ENCODE measurements around the gene PDE4A.

Gene PDE4A

DNA sequence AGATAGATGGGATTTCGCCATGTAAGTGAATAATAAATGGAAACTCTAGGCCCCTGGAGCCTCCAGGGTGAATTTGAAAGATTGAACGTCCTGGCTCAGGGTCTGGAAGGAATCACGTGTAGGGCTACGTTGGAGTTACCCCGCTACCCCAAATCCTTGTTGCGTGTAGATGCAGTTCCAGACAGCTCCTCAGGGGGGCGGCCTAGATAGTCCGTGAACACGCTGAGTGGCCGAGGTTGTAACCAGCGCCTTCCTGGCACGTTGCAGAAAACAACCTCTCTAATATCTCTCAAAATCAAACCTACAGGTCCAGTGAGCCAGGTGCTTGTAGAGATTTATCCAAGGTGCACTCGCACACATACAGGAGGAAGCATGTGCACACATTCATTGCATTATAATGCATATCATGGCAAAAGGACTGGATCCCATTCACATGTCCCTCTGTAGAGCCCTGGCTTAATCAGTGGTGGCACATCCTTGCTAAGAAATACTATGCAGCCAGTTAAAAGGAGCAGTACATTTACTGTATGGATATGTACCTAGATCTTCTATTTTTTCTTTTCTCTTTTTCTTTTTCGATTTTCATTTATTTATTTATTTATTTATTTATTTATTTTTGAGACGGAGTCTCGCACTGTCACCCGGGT lies 85.4 kb downstream of the PDE4A start:
- peak; percentile 69 to 92 (median 76) for DNase-seq (ENCODE audit: low read depth in 2 of 3, low spot score in 1 of 3)

DNA sequence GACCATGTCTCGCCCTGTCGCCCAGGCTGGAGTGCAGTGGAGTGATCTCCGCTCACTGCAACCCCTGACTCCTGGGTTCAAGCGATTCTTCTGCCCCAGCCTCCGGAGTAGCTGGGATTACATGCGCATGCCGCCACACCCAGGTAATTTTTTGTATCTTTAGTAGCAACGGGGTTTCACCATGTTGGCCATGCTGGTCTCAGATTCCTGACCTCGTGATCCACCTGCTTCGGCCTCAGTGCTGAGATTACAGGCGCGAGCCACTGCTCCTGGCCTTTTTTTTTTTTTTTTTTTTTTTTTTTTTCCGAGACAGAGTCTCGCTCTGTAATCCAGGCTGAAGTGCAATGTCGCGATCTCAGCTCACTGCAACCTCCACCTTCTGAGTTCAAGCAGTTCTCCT lies 87.7 kb downstream of the PDE4A start:
- DNase-seq (ENCODE audit: low read depth in 2 of 3, low spot score in 1 of 3), result no peak

DNA sequence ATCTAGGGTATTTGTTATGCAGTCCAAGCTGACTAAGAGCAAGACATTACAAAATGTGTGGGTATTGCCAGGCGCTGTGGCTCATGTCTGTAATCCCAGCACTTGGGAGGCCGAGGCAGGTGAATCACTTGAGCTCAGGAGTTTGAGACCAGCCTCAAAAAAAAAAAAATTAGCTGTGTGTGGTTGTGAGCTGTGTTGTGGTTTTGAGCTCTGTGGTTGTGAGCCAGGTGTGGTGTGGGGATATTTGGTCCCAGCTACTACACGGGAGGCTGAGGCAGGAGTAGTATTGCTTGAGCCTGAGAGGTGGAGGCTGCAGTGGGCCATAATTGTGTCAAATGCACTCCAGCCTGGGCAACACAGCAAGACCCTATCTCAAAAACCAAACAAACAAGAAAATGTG lies 88.4 kb downstream of the PDE4A start:
- peak in 2 of 3 donors; percentile 21 to 50 for DNase-seq (ENCODE audit: low read depth in 2 of 3, low spot score in 1 of 3)

DNA sequence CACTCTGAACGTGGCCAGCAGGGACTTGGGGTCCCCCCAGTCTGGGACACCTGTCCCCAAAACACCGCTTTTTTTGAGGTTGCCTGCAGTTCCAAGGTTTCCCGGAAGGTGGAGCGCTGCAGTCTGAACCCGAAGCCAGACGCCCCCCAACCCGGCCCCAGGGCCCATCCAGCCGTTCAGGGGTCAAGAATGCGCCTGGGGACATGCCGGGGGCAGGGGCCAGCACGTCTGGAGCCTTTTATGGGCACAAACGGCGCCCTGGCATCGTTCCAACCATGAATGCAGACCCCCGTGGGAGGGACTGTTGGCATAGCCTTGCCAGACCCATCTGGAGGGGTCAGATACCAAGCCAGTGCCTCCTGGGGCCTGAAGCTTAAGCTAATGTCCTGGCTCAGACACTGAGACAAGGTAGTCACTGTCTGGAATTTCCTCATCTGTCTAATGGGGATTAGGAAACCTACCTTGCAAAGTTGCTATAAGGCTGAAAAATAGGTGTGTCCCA lies 90.0 kb downstream of the PDE4A start:
- peak in 1 of 3 donors; percentile 65 for DNase-seq (ENCODE audit: low read depth in 2 of 3, low spot score in 1 of 3)

DNA sequence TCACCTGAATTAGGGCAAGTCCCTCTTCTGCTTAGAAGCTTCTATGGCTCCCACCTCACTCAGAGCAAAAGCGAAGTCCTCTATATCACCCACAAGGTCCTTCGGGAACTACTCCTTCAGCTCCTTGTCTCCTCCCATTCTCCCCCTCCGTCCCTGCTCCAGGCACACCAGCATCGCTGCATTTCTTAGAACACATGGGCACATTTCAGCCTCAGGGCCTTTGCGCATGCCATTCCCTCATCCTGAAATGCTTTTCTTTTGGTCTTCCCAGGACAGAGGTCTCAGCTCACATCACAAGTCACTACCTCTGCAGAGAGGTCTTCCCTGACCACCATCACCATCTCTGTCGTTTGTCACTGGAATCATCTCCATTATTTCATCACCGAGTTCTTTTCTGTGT lies 92.9 kb downstream of the PDE4A start:
- DNase-seq (ENCODE audit: low read depth in 2 of 3, low spot score in 1 of 3), result no peak

DNA sequence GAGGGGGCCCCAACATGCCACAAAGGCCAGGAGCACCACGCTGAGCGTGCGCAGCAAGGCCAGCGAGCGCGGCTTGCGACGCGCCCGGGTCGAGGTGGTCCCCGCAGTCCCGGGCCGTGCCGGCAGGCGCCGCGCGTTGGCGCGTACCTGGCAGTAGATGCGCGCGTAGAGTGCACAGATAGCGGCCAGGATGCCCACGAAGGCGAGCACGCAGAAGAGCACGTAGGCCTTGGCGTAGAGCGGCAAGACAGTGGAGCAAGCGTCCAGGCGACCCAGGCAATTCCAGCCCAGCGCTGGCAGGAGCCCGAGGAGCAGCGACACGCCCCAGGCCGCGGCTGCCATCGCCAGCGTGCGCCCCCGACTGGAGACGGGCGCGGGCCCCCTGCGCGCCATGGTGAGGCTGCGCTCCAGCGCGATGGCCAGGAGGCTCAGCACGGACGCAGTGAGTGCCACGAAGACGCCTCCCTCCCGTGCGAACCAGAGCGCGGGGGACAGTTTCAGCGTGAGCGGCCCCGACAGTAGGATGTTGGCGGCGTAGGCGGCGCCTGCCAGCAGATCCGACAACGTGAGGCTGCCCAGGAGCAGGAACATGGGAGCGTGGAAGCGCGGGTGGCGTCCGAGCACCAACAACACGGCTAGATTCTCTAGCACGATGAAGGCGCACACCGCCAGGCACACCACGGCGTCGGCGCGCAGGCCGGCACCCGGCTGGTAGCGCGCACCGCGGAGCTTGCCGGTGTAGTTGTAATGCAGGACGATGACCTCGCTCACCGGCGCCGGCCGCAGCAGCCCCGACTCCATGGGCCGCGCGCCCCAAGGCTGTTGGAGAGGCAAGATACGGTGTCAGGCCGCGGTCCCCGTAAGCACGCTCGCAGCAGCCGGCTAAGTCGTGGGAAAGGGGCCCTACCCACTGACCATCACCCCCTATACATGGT lies 94.1 kb downstream of the PDE4A start:
- peak in 1 of 3 donors; percentile 20 for DNase-seq (ENCODE audit: low read depth in 2 of 3, low spot score in 1 of 3)

DNA sequence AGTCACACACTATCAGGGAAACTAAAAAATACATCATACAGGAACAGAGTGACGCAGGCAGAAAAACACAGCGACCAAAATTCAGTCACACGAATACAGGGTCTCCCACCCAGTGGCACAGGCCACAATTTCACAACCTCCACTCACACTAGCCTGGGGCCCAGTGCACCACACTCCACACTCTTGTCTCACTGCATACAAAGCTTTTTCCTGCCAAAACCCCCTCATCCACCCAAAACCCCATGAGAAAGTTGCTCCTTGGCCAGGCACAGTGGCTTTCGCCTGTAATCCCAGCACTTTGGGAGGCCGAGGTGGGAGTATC lies 95.7 kb downstream of the PDE4A start:
- no peak for DNase-seq (ENCODE audit: low read depth in 2 of 3, low spot score in 1 of 3)

DNA sequence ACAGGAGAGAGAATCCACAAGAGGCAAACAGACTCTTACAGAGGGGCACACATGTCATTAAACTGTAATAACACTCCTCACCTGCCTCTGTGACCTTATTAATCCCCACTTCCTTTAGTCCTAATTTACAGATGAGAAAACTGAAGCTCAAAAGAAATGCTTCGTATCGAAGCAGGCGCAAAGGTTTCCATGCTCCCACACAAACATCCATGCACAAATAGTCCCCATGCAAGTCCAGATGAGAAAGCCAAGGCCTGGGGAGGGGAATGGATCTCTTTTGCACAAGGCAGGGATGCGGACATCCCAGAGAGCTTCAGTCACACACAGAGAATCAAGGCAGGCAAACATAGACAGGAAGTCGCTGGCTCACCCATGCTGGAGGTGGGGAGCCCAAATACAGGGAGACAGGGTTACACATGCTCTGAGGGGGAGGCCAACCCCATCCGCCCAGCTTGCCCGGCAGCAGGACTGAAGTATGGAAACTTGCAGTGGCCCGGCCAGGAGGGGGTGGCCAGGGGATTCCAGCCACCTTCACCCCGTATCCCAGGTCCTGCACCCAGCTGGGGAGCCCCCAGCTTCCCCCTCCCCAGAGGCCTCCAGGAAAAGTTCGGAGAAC lies 96.4 kb downstream of the PDE4A start:
- DNase-seq (ENCODE audit: low read depth in 2 of 3, low spot score in 1 of 3), result no peak

DNA sequence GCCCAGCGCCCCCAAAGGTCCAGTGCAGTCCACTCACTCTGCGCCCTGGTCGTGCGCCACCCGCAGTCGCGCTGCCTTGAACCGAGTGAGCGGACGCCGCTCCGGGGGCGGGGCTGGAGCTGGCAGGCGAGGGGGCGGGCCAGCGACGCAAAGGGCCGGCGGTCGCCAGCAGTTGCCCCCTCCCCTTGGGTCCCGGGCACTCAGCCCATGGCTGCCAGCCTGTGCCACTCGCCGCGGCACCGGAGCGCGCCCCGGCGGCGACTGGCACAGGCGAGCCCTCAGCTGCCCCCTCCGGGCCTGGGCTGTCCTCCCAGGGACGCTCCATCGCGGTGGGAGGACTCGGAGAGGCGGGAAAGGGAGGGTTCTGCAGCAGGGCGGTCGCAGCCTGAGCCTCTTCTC lies 97.0 kb downstream of the PDE4A start, which contains the start of gene S1PR5:
Gene S1PR5 (minus strand): TSS at position 87 of the 399 bp plus-strand sequence. CDS start 2,436 bp downstream, outside the sequence.
- DNase-seq (ENCODE audit: low read depth in 2 of 3, low spot score in 1 of 3), result no peak

DNA sequence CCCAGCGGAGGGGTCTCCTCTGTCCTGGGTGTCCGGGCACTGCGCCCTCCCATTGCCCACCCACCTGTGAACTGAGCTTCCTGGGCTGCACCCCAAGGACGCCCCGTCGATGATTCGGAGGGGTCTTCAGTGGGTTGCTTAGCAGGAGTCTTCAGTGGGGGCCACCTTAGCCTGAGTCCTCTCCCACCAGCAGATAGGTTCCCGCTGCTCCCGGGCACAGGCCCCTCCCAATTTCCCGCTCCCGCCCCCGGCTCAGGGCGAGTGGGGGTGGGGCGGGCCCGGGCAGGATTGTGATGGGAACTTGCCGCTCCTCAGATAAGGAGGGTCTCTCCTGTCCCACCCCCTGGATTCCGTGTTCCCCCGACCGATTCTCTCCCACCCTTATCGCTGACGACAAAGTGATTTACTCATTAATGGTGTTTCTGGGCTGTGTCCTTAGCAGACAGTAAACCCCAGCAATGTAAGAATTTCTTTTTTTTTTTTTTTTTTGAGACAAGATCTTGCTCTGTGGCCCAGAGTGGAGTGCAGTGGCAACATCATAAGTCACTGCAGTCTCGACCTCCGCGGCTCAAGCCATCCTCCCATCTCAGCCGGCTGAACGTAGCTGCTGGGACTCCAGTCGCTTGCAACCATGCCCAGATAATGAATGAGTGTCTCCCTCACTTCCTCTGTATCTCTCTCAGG lies 97.6 kb downstream of the PDE4A start:
- no peak for DNase-seq (ENCODE audit: low read depth in 2 of 3, low spot score in 1 of 3)

DNA sequence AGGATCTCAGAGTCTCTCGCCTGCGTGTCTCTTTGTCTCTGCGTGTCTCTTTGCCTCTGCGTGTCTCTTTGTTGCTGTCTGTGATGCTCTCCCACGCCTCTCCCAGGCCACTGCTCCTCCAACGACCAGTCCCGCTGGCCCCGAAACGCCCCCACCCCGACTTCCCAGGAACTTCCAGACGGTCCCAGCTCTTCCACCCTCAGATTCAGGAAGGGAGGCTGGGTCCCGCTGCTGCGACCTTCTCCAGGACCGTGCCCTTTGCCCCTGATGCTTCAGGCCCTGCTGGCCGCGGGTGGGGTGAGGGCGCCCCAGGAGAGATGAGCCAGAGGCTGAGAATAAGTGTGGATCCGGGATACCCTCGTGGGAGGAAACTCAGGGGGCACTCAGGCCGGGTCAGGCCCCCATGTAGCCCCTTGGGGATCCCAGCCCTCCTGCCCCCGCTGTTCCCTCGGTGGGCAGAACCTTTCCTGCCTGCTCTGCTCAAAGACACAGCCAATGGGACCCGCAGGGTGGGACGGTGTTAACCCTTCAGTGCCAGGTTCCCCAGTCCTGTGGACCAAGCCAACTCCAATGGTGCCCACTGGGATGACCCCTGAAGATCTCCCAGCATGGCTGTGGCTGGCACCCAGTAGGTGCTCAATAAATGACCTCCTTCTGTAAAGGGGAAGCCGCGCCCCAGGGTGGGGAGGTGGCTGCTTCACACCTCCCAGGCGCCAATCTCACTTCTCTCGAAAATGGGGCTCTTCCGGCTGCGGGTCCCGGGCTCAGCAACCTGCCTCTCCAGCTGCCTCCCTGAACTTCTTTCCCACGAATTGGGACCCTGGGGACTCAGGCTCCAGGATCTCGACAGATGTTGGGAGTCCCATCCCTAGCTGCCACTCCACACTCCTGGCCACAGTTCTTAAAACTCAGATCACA lies 98.4 kb downstream of the PDE4A start:
- no peak for DNase-seq (ENCODE audit: low read depth in 2 of 3, low spot score in 1 of 3)
